OCI-LY3 (cell line): ENCODE data around the gene SLC26A2.

Source experiments
- H2AFZ ChIP-seq: fragments of 200-600, 300-600 bp; shearing (Covaris generic); 2 replicates; pipeline ENCODE4 v1.6.0; 2014; ENCODE audit warnings: antibody characterized with exemption, low read depth, low read length
- H3K27ac ChIP-seq: fragments of 200-600, 300-600 bp; sonication (generic); 2 replicates; pipeline ENCODE4 v1.5.1; 2014; ENCODE audit warnings: mild to moderate bottlenecking, low read length, moderate library complexity, mixed read lengths
- H3K27me3 ChIP-seq: fragments of 200-600, 300-600 bp; sonication (generic); 2 replicates; pipeline ENCODE4 v1.6.1; 2014; ENCODE audit warnings: low read depth, low read length, mixed read lengths
- H3K36me3 ChIP-seq: fragments of 200-600, 300-600 bp; sonication (generic); replicated peaks from 2 replicates; pipeline ENCODE3; 2014; ENCODE audit warnings: low read depth, low read length, mixed read lengths
- H3K4me1 ChIP-seq: fragments of 300-600, 200-600 bp; sonication (generic); 2 replicates; pipeline ENCODE4 v1.6.1; 2014; ENCODE audit warnings: low read length, mixed read lengths
- H3K4me2 ChIP-seq: fragments of 200-600, 300-600 bp; sonication (generic); 2 replicates; pipeline ENCODE4 v1.6.1; 2014; ENCODE audit warnings: low read length, mixed read lengths
- H3K4me3 ChIP-seq: fragments of 300-600, 200-600 bp; sonication (generic); 2 replicates; pipeline ENCODE4 v1.5.1; 2014; ENCODE audit warnings: antibody characterized with exemption, mild to moderate bottlenecking, low read length, moderate library complexity
- H3K79me2 ChIP-seq: fragments of 300-600, 200-600 bp; shearing (Covaris generic); 2 replicates; pipeline ENCODE4 v1.6.1; 2014; ENCODE audit warnings: mild to moderate bottlenecking, low read length, mixed read lengths
- H3K9ac ChIP-seq: fragments of 300-600, 200-600 bp; shearing (Covaris generic); 2 replicates; pipeline ENCODE4 v1.6.0; 2014; ENCODE audit warnings: mild to moderate bottlenecking, low read length, moderate library complexity
- H3K9me3 ChIP-seq: fragments of 200-600, 300-600 bp; shearing (Covaris generic); 2 replicates; pipeline ENCODE4 v1.6.1; 2014; ENCODE audit warnings: low read length, mixed read lengths; ENCODE audit not compliant: insufficient read depth
- H4K20me1 ChIP-seq: fragments of 200-600, 300-600 bp; sonication (generic); 2 replicates; pipeline ENCODE4 v1.6.1; 2016; ENCODE audit warnings: low read length, mixed read lengths; ENCODE audit not compliant: insufficient read depth
- CTCF ChIP-seq: fragments of 200-600, 300-600 bp; sonication (generic); IDR thresholded peaks from 2 replicates; pipeline ENCODE4 v1.5.1; 2014; ENCODE audit warnings: antibody characterized with exemption, low read length, low read depth
- EZH2phosphoT487 ChIP-seq: fragments of 200-600 bp; shearing (Covaris generic); IDR thresholded peaks from 2 replicates; pipeline ENCODE4 v1.6.1; 2018; ENCODE audit warnings: antibody characterized with exemption, mixed run types, low read depth

SLC26A2 gene

GRCh38 chr5:149953436-149954121 is 7.0 kb upstream of the SLC26A2 start:
- no peak overlapping the region for H2AFZ ChIP-seq
- H3K27me3 ChIP-seq = 0 out of 2 replicates have a peak, but pooled peaks cover 2% of the 10 kb centered on the region
- no peaks in the 10 kb centered on the region for H4K20me1 ChIP-seq
- no peak overlapping the region for H3K4me2 ChIP-seq
- H3K36me3 ChIP-seq = no peaks in the 10 kb centered on the region
- H3K4me3 ChIP-seq = no peak overlapping the region
- no peaks in the 10 kb centered on the region for H3K79me2 ChIP-seq
- H3K4me1 ChIP-seq = no peaks in the 10 kb centered on the region
- TF ChIP-seq EZH2phosphoT487 (no peak), CTCF (no peak)
- no peak overlapping the region for H3K9ac ChIP-seq
- no peak overlapping the region for H3K27ac ChIP-seq
- no peaks in the 10 kb centered on the region for H3K9me3 ChIP-seq

- no peak overlapping the region for H3K4me3 ChIP-seq
Observed at GRCh38 chr5:149954798-149955197, 5.8 kb upstream of the SLC26A2 start.

DNA sequence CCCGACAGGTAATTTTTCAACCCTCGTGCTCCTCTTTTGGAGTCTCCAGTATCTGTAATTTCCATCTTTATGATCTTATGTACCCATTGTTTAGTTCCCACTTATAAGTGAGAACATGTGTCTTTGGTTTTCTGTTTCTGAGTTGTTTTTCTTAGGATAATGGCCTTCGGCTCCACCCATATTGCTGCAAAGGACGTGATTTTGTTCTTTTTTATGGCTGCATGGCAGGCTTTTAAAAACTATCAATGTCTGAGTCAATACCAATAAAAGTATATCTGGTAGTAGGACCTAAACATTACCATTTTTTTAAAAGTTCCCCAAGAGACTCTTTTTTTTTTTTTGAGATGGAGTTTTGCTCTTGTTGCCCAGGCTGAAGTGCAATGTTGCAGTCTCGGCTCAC is 3.9 kb upstream of the SLC26A2 start:
- Histone ChIP-seq H3K79me2 (no peaks in the 10 kb centered on the region), H2AFZ (no peak overlapping the region), H3K9me3 (no peaks in the 10 kb centered on the region), H3K4me2 (no peak overlapping the region), H3K27ac (no peak overlapping the region), H3K4me1 (peaks cover 13% of the 10 kb centered on the region), H3K27me3 (no peaks in the 10 kb centered on the region), H3K36me3 (no peaks in the 10 kb centered on the region), H4K20me1 (no peaks in the 10 kb centered on the region), H3K4me3 (no peak overlapping the region), H3K9ac (no peak overlapping the region)
- TF ChIP-seq EZH2phosphoT487 (no peak), CTCF (no peak)

More at GRCh38 chr5:149954798-149955197, 5.8 kb upstream of the SLC26A2 start:
- Histone ChIP-seq H3K9ac (no peak overlapping the region), H3K4me2 (no peak overlapping the region), H3K79me2 (no peaks in the 10 kb centered on the region), H2AFZ (no peak overlapping the region), H3K4me1 (peaks cover 5% of the 10 kb centered on the region), H3K9me3 (no peaks in the 10 kb centered on the region), H3K27me3 (no peaks in the 10 kb centered on the region), H4K20me1 (no peaks in the 10 kb centered on the region), H3K27ac (no peak overlapping the region), H3K36me3 (no peaks in the 10 kb centered on the region)
- TF ChIP-seq CTCF = no peak
- TF ChIP-seq EZH2phosphoT487 = no peak

- Histone ChIP-seq H3K4me1 (peaks cover 13% of the 10 kb centered on the region), H3K9me3 (no peaks in the 10 kb centered on the region), H3K4me2 (no peak overlapping the region), H3K36me3 (no peaks in the 10 kb centered on the region), H3K79me2 (no peaks in the 10 kb centered on the region), H3K27me3 (no peaks in the 10 kb centered on the region), H3K9ac (no peak overlapping the region), H3K4me3 (no peak overlapping the region), H4K20me1 (no peaks in the 10 kb centered on the region), H2AFZ (no peak overlapping the region), H3K27ac (no peak overlapping the region)
- TF ChIP-seq EZH2phosphoT487 (no peak), CTCF (no peak)
Observed at GRCh38 chr5:149957855-149958254, 2.7 kb upstream of the SLC26A2 start.
